GM23338 (cell line): ENCODE measurements around the gene TLE3.

Experiments used
- TF ChIP-seq, protein P1 (sequence below), 2 experiments: fragments of 200-600 bp in 1 of 2; sonication (generic) in 1 of 2; conservative IDR thresholded peaks; 2 replicates each; pipeline versions ENCODE4 v1.5.1 to v1.6.1; 2016 to 2017; ENCODE audit warnings: antibody characterized with exemption in 2 of 2, low read depth in 2 of 2, mild to moderate bottlenecking in 2 of 2, moderate library complexity in 1 of 2
- TF ChIP-seq, protein P2 (sequence below): IDR thresholded peaks from 2 replicates; pipeline ENCODE4 v1.6.1; 2016; ENCODE audit warnings: antibody characterized with exemption

DNA sequence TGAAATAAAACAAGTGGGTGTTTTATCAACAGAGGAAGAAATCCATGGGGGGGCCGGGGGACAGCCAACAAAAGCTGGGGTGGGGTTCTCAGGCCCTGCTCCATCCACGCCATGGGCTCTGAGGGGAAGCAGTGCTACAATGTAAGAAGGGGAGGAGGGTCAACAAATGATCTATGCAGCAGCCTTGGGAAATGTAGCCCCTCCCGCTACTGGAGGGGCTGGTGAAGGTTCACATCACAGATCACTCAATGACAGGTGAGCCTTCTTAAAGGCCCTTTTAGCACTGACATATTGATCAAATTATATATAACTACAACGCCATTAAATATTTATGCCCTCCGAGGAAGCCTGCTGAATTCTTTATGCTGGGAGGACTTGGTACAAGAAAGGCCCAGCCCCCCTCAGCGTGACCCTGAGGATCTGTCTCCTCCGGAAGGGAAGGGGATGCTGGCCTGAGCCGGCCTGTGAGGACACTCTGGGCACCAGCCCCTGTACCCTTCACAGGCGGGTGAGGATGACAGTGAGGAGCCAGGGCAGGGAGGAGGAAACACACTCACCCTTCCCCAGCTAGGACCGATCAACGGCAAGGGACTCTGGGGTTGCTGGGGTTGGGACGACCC, 15.3 kb downstream of the TLE3 start:
- TF ChIP-seq, protein P1, sequence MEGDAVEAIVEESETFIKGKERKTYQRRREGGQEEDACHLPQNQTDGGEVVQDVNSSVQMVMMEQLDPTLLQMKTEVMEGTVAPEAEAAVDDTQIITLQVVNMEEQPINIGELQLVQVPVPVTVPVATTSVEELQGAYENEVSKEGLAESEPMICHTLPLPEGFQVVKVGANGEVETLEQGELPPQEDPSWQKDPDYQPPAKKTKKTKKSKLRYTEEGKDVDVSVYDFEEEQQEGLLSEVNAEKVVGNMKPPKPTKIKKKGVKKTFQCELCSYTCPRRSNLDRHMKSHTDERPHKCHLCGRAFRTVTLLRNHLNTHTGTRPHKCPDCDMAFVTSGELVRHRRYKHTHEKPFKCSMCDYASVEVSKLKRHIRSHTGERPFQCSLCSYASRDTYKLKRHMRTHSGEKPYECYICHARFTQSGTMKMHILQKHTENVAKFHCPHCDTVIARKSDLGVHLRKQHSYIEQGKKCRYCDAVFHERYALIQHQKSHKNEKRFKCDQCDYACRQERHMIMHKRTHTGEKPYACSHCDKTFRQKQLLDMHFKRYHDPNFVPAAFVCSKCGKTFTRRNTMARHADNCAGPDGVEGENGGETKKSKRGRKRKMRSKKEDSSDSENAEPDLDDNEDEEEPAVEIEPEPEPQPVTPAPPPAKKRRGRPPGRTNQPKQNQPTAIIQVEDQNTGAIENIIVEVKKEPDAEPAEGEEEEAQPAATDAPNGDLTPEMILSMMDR (conservative IDR thresholded peaks at IDR 0.05; ENCODE audit: low read depth in 2 of 2) = no peak
- TF ChIP-seq, protein P2, sequence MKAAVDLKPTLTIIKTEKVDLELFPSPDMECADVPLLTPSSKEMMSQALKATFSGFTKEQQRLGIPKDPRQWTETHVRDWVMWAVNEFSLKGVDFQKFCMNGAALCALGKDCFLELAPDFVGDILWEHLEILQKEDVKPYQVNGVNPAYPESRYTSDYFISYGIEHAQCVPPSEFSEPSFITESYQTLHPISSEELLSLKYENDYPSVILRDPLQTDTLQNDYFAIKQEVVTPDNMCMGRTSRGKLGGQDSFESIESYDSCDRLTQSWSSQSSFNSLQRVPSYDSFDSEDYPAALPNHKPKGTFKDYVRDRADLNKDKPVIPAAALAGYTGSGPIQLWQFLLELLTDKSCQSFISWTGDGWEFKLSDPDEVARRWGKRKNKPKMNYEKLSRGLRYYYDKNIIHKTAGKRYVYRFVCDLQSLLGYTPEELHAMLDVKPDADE = no peak
